ENCODE measurements around the gene PDIA3.
"Not testable (repeated sequence)": the region's sequence is repeated elsewhere in the genome, so short reads cannot be mapped to it uniquely, and the experiment has no call there.

PDIA3 gene

GRCh38 chr15:43746245-43746902, at the start of gene PDIA3:
Gene PDIA3 (plus strand): TSS chr15:43746438. CDS start chr15:43746540, 102 bp downstream.
- H3K9me3 Mint-ChIP-seq, H3K27me3 Mint-ChIP-seq: not testable (repeated sequence)
- Mint-ChIP-seq H3K36me3 (ENCODE audit: low read depth) (peaks cover 27% of the 10 kb centered on the region), H3K4me3 (peak within 1 kb of the TSS; percentile 94), H3K4me1 (ENCODE audit: low read depth) (peaks cover 53% of the 10 kb centered on the region), H3K27ac (peak within 1 kb of the TSS; percentile 94)

- Mint-ChIP-seq H3K4me3 (no peak overlapping the region), H3K4me1 (ENCODE audit: low read depth) (no peaks in the 10 kb centered on the region), H3K27me3 (peaks cover 15% of the 10 kb centered on the region), H3K27ac (no peak overlapping the region), H3K36me3 (ENCODE audit: low read depth) (no peaks in the 10 kb centered on the region), H3K9me3 (no peaks in the 10 kb centered on the region)
These were observed 44.1 kb upstream of the PDIA3 start for GRCh38 chr15:43702174-43702573.

DNA sequence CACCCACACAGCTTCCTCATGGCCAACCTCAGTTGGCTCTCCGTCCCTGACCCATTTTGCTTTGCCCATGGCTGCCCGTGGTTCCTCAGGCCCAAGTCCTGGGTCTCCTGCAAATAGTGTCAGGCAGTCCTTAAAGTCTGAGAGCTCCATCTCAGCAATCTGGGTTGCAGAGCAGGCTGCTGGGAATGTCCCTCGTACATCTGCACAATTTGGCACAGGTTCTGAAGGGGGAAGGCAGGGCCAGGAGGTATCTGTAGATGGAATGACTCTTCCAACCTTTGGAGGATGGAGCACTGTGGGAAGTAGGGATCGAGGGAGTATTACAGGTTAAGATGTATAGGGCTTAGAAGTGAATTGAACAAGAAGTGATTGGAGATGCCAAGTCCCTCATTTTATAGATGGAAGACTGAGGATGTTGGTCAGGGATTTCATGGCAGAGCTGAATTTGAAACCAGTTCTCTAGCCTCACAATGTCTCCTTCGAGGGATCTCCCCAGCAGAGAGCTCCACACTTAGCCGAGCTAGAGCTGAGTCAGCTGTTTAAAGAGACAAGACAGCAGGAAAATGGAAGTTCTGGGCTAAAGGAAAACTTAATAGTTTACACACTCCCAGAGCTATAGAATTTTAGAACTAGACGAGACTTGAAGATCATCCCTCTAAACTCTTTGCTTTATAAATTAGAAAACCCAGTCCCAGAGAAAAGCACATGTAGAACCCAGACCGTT, 43.4 kb upstream of the PDIA3 start:
- Mint-ChIP-seq H3K4me1 (ENCODE audit: low read depth) (no peaks in the 10 kb centered on the region), H3K36me3 (ENCODE audit: low read depth) (no peaks in the 10 kb centered on the region)

DNA sequence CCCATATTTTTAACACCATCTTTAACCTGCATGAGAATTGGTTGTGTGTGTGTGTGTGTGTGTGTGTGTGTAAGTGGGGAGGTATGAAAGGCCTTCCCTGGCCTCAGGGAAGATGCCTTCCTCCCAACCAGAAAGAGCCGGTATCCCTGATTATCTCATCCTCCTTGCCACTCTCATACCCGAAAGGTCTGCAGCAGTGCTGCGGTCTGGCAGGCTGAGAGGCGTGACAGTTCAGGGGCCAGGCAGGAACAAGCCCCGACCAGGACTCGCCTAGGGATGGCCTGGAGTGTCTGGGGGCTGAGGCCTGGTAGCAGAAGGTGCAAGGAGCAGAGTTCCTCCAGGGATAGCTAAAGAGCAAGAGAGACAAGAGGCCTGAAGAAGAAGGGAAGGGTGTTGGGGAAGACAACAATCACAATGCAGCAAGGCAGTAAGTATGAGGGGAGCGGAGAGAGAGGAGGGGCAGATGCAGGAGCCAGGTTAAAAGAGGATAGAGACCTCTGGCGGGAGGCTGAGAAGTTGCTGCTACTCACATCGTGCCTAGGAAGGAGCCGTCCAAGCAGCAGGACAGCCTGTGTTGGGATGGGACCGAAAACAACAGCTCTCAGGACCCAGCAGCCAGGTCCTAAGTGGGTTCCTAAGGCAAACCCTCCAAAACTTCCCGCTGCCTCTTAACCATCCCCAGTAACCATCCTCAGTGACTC, 35.7 kb upstream of the PDIA3 start:
- not testable (repeated sequence) for H3K27me3 Mint-ChIP-seq; H3K4me1 Mint-ChIP-seq (ENCODE audit: low read depth); H3K27ac Mint-ChIP-seq; H3K9me3 Mint-ChIP-seq; H3K36me3 Mint-ChIP-seq (ENCODE audit: low read depth); H3K4me3 Mint-ChIP-seq

More for the DNA sequence above, 43.4 kb upstream of the PDIA3 start:
- no peak overlapping the region for H3K27ac Mint-ChIP-seq
- H3K9me3 Mint-ChIP-seq, result no peaks in the 10 kb centered on the region
- no peak overlapping the region for H3K4me3 Mint-ChIP-seq
- H3K27me3 Mint-ChIP-seq, result peaks cover 10% of the 10 kb centered on the region

DNA sequence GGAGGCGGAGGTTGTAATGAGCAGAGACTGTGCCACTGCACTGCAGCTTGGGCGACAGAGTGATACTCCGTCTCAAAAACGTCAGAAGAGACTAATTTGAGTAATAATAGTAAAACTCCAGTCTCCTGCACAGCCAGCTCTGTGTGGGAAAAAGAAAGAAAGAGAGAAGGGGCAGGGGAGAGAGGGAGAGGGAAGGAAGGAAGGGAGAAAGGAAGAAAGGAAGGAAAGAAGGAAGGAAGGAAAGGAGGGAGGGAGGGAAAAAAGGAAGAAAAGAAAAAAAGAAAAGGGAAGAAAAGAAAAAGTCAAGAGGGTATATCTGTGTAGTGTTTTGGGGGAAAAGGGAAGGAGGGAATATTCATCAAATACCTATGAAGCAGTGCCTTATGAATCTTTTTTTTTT, 23.1 kb upstream of the PDIA3 start:
- Mint-ChIP-seq H3K36me3 (ENCODE audit: low read depth) (no peaks in the 10 kb centered on the region), H3K4me3 (no peak overlapping the region), H3K27me3 (peaks cover 4% of the 10 kb centered on the region)

GRCh38 chr15:43726306-43726705, 19.9 kb upstream of the PDIA3 start:
- H3K27ac Mint-ChIP-seq; H3K27me3 Mint-ChIP-seq; H3K4me1 Mint-ChIP-seq (ENCODE audit: low read depth); H3K4me3 Mint-ChIP-seq; H3K9me3 Mint-ChIP-seq; H3K36me3 Mint-ChIP-seq (ENCODE audit: low read depth): not testable (repeated sequence)

More for the DNA sequence above, 23.1 kb upstream of the PDIA3 start:
- Mint-ChIP-seq H3K4me1 (ENCODE audit: low read depth) (no peaks in the 10 kb centered on the region), H3K9me3 (no peaks in the 10 kb centered on the region), H3K27ac (no peak overlapping the region)

GRCh38 chr15:43728053-43728725, 18.0 kb upstream of the PDIA3 start:
- not testable (repeated sequence) for H3K27me3 Mint-ChIP-seq; H3K36me3 Mint-ChIP-seq (ENCODE audit: low read depth); H3K9me3 Mint-ChIP-seq; H3K27ac Mint-ChIP-seq; H3K4me1 Mint-ChIP-seq (ENCODE audit: low read depth); H3K4me3 Mint-ChIP-seq

GRCh38 chr15:43735416-43735815, 10.8 kb upstream of the PDIA3 start:
- Mint-ChIP-seq H3K27ac (no peak overlapping the region), H3K36me3 (ENCODE audit: low read depth) (no peaks in the 10 kb centered on the region), H3K4me1 (ENCODE audit: low read depth) (peaks cover 7% of the 10 kb centered on the region), H3K4me3 (no peak overlapping the region), H3K9me3 (no peaks in the 10 kb centered on the region), H3K27me3 (peaks cover 9% of the 10 kb centered on the region)

- H3K27me3 Mint-ChIP-seq, H3K9me3 Mint-ChIP-seq: not testable (repeated sequence)
- Mint-ChIP-seq H3K4me3 (peak overlapping the region; percentile 94), H3K36me3 (ENCODE audit: low read depth) (peaks cover 33% of the 10 kb centered on the region), H3K27ac (peak overlapping the region; percentile 94), H3K4me1 (ENCODE audit: low read depth) (peaks cover 58% of the 10 kb centered on the region)
These were observed 668 bp downstream of the PDIA3 start for GRCh38 chr15:43746903-43747309.

- Mint-ChIP-seq H3K27ac (peak overlapping the region; percentile 94), H3K9me3 (no peaks in the 10 kb centered on the region), H3K4me1 (ENCODE audit: low read depth) (peaks cover 72% of the 10 kb centered on the region), H3K27me3 (no peaks in the 10 kb centered on the region), H3K4me3 (peak overlapping the region; percentile 94), H3K36me3 (ENCODE audit: low read depth) (peaks cover 42% of the 10 kb centered on the region)
These were observed 2.1 kb downstream of the PDIA3 start for GRCh38 chr15:43748376-43748775.

DNA sequence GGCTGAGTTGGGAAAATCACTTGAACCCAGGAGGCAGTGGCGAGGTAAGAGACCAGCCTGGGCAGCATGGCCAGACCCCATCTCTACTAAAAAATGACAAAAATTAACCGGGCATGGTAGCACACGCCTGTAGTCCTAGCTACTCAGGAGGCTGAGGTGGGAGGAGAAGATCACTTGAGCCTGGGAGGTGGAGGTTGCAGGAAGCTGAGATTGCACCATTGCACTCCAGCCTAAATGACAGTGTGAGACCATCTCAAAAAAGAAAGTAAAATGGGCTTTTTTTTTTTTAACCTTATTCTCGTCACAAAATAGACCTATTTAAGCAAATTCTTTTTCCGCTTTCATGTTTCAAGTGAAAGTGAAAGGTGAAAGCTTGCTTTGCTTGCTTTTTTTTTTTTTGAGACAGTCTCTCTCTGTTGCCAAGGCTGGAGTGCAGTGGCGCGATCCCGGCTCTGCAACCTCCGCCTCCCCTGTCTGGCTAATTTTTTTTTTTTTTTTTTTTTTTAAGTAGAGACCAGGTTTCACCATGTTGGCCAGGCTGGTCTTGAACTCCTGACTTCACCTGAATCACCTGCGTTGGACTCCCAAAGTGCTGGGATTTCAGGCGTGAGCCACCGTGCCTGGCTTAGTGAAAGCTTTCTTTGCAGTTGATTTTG, 3.6 kb downstream of the PDIA3 start:
- peak overlapping the region; percentile 89 for H3K27ac Mint-ChIP-seq
- H3K36me3 Mint-ChIP-seq (ENCODE audit: low read depth), result peaks cover 54% of the 10 kb centered on the region
- no peaks in the 10 kb centered on the region for H3K9me3 Mint-ChIP-seq
- H3K4me3 Mint-ChIP-seq, result peak overlapping the region; percentile 94
- H3K4me1 Mint-ChIP-seq (ENCODE audit: low read depth), result peaks cover 66% of the 10 kb centered on the region
- no peaks in the 10 kb centered on the region for H3K27me3 Mint-ChIP-seq

DNA sequence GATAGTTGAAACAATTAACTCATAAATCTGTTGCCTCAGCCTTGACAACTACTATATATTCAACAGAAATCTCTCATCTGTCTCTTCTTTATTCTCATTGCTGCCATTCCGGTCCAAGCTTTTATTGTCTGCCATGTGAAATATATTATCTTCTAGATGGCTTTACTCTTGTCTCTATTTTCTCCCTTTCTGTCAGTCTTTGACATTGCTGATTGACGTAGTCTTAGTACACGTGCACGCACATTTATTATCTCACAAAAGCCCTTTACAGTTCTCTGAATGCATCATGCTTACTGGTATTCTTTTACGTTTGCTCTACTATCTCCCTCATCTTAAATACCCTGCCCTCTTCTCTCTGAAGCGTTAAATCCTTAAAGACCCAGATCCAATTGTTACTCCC, 5.6 kb downstream of the PDIA3 start:
- H3K27ac Mint-ChIP-seq, result peak overlapping the region; percentile 28
- H3K9me3 Mint-ChIP-seq, result no peaks in the 10 kb centered on the region
- peaks cover 64% of the 10 kb centered on the region for H3K4me1 Mint-ChIP-seq (ENCODE audit: low read depth)
- H3K27me3 Mint-ChIP-seq, result no peaks in the 10 kb centered on the region
- H3K36me3 Mint-ChIP-seq (ENCODE audit: low read depth), result peaks cover 72% of the 10 kb centered on the region
- H3K4me3 Mint-ChIP-seq, result peak overlapping the region; percentile 94

DNA sequence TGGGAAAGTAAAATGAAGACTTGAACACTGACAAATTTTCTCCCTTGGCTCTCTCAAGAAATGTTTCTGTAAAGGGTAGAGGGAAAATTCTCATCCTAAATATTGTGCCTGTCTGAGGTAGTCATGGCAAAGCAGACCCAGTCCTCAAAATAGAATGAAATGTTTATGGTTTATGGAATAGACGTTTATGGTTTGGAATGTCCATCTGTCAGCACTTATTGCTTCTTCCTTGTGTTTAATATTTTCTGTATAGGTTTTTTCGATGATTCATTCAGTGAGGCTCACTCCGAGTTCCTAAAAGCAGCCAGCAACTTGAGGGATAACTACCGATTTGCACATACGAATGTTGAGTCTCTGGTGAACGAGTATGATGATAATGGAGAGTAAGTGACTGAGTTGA, 16.6 kb downstream of the PDIA3 start:
- Mint-ChIP-seq H3K9me3 (no peaks in the 10 kb centered on the region), H3K4me1 (ENCODE audit: low read depth) (no peaks in the 10 kb centered on the region), H3K27ac (no peak overlapping the region), H3K4me3 (no peak overlapping the region), H3K36me3 (ENCODE audit: low read depth) (peaks cover 71% of the 10 kb centered on the region), H3K27me3 (no peaks in the 10 kb centered on the region)

DNA sequence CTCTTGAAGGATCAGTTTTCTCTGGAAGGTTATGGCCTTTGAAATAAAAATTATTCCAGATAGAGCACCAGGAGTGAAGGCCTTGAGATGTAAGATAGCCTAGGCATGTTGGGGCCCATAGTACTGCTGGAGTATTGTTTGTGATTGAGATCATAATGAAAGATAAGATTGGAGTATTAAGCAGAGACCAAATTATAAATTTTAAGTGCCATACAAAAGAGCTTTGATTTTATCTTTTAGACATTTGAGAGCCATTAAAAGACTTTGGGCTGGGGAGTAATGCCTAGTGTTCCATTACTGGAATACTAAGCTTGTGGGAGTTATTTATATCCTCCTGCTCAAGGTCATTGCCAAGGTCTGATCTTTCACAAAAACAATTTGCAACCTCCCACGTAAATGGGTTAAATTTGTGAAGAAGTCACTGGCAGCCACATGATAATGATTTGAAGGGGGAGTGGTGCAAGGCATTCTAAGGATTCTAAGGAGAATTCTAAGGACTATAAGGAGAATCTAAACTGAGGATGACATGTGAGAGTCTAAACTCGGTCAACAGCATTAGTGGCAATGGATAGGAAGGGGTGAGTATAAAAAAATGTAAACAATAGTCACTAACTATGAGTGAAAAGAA, 17.7 kb downstream of the PDIA3 start:
- peak overlapping the region; percentile 39 for H3K27ac Mint-ChIP-seq
- H3K36me3 Mint-ChIP-seq (ENCODE audit: low read depth), result peaks cover 76% of the 10 kb centered on the region
- no peaks in the 10 kb centered on the region for H3K4me1 Mint-ChIP-seq (ENCODE audit: low read depth)
- no peak overlapping the region for H3K4me3 Mint-ChIP-seq
- H3K9me3 Mint-ChIP-seq, result no peaks in the 10 kb centered on the region
- no peaks in the 10 kb centered on the region for H3K27me3 Mint-ChIP-seq

Measured in stimulated activated naive CD8-positive, alpha-beta T cell treated with anti-CD3 and anti-CD28 coated beads, Interleukin-15, Interleukin-2, amounts not matched to agents 100 ng/mL and 50 ng/mL, for 24 hours (primary cell).